Mucosa of descending colon (tissue), 3 donors: ENCODE results near the gene AKR1C1. TPM values are rescaled to one million over a fixed set of nuclear protein-coding genes. Genes with fewer than 3 reads are reported as not detected.
"Not testable (repeated sequence)": the region's sequence is repeated elsewhere in the genome, so short reads cannot be mapped to it uniquely, and the experiment has no call there.

ENCODE experiments used
- ATAC-seq: fragments of 200-7000 bp; cut with Tn5 transposase; one replicate; pipeline ENCODE4 v1.9.1; 2020; ENCODE audit warnings: mild to moderate bottlenecking, moderate library complexity
- DNase-seq, 3 donors: peaks; one replicate each; pipeline ENCODE4 v3.0.0-alpha.2; 2020
- H3K36me3 ChIP-seq: fragments of 200-600 bp; one replicate; pipeline ENCODE4 v1.8.0; 2021; ENCODE audit warnings: low read depth, mild to moderate bottlenecking
- H3K4me1 ChIP-seq: fragments of 200-600 bp; one replicate; pipeline ENCODE4 v1.8.0; 2021; ENCODE audit warnings: low read depth, mild to moderate bottlenecking
- H3K4me3 ChIP-seq: fragments of 200-600 bp; one replicate; pipeline ENCODE4 v1.8.0; 2021; ENCODE audit warnings: mild to moderate bottlenecking
- H3K9me3 ChIP-seq: fragments of 200-600 bp; one replicate; pipeline ENCODE4 v1.8.0; 2021; ENCODE audit warnings: mild to moderate bottlenecking
- CTCF ChIP-seq: fragments of 200-600 bp; IDR thresholded peaks from one replicate; pipeline ENCODE4 v1.8.0; 2022; ENCODE audit warnings: antibody characterized with exemption, mild to moderate bottlenecking
- intact Hi-C, 2 donors: fragments of 100-400 bp; cut with DNase I in 1 of 2; cut with micrococcal nuclease in 1 of 2; formaldehyde crosslinking; loops; one replicate each; pipeline versions ENCODE4 v1.11.0 to v1.11.1; 2022; cut with DNase I, micrococcal nuclease
- long read RNA-seq, 2 donors: library from polyadenylated mRNA; unstranded; transcript quantifications; one replicate each; pipeline ENCODE4 v2.0.0, GENCODE V29; 2019 to 2021
- total RNA-seq, 3 donors: library from RNA; stranded (reverse); fragmentation: NEBNext Ultra II Directional in 2 of 3; extraction: Animal tissue kit (Norgen Biotek cat#: 25700) in 2 of 3; gene quantifications; one replicate each; pipeline versions ENCODE4 v1.2.1 to v1.2.4, GENCODE V29; 2021 to 2023
- donor health status: DM: no; HTN: no; CAD: no; lungs with moderate emphysema.
- donor health status: DM: no; HTN: no; CAD: no.
- donor health status: DM: no; HTN: yes; CAD: no.

AKR1C1 gene
- total RNA-seq: 10 to 100 TPM; 28.4 to 66.9 (median 38.3) TPM
- long read RNA-seq, donor 1, full-length matches to known transcripts: 4 of 6 reads
- long read RNA-seq, donor 1, partial matches to known transcripts: 1 of 6 reads
- long read RNA-seq, donor 1, other reads (novel, unspliced or antisense): 1 of 6 reads
- long read RNA-seq, donor 2, full-length matches to known transcripts: 3 of 8 reads
- long read RNA-seq, donor 2, partial matches to known transcripts: 4 of 8 reads
- long read RNA-seq, donor 2, other reads (novel, unspliced or antisense): 1 of 8 reads

- H3K9me3 ChIP-seq, H3K36me3 ChIP-seq, H3K4me3 ChIP-seq, intact Hi-C loops, H3K4me1 ChIP-seq: not testable (repeated sequence)
- ATAC-seq (peak; percentile 99), DNase-seq (peak in 2 of 3 donors; percentile 31 to 43)
These were observed at the start of gene AKR1C1 for GRCh38 chr10:4962876-4963814. AKR1C1 (plus strand) TSS chr10:4963415; CDS start chr10:4963445, 30 bp downstream.

DNA sequence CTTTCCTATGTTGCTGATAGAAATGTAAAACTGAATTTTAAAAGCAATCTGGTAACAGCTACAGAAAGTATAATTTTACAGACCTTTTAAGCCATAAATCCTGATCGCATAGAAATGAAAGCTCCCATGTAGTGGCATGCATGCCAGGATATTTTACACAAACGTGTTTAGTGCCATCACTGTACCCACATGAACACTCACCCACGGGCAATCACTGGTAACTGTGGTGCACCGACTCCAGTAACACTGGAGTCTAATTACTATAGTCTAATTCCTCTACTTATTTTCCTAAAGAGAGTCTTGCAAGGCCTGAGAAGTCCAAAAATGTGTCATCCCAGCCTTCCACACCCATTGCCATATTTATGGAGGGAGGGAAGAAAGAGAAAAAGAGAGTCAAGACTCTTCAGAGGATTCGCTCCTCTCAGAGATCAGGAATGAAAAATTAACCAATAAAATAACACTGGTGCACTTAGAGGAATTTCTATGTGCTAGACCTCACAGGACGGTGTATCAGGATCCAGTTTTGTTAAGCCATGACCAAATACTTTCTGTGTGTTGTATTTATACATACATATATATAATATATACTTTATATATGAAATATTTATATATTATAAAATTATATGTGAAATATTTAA is 48.9 kb upstream of the AKR1C1 start:
- TF ChIP-seq CTCF: no peak

GRCh38 chr10:4916086-4916716 is 47.0 kb upstream of the AKR1C1 start:
- no peaks in the 10 kb centered on the region for H3K9me3 ChIP-seq
- intact Hi-C loops: no loop called here
- TF ChIP-seq CTCF: no peak
- H3K36me3 ChIP-seq: no peaks in the 10 kb centered on the region
- no peaks in the 10 kb centered on the region for H3K4me1 ChIP-seq
- no peak overlapping the region for H3K4me3 ChIP-seq
- ATAC-seq: no peak
- DNase-seq: no peak

More for the DNA sequence above, 48.9 kb upstream of the AKR1C1 start:
- Histone ChIP-seq H3K4me1 (no peaks in the 10 kb centered on the region), H3K36me3 (no peaks in the 10 kb centered on the region), H3K9me3 (no peaks in the 10 kb centered on the region), H3K4me3 (no peak overlapping the region)
- ATAC-seq: no peak
- intact Hi-C loops: no loop called here
- no peak for DNase-seq

- H3K9me3 ChIP-seq: no peaks in the 10 kb centered on the region
- no peaks in the 10 kb centered on the region for H3K36me3 ChIP-seq
- no peak for DNase-seq
- intact Hi-C loops: no loop called here
- no peak for ATAC-seq
- no peak overlapping the region for H3K4me3 ChIP-seq
- TF ChIP-seq CTCF: no peak
- H3K4me1 ChIP-seq: no peaks in the 10 kb centered on the region
These were observed 45.0 kb upstream of the AKR1C1 start for GRCh38 chr10:4918236-4918635.

- intact Hi-C loops, ATAC-seq, H3K4me1 ChIP-seq, H3K4me3 ChIP-seq, H3K36me3 ChIP-seq, DNase-seq: not testable (repeated sequence)
- H3K9me3 ChIP-seq: peaks cover 11% of the 10 kb centered on the region
These were observed 38.7 kb upstream of the AKR1C1 start for GRCh38 chr10:4924482-4924881.

GRCh38 chr10:4926400-4926799 is 36.8 kb upstream of the AKR1C1 start:
- intact Hi-C loops: no loop called here
- Histone ChIP-seq H3K4me1 (no peaks in the 10 kb centered on the region), H3K36me3 (no peaks in the 10 kb centered on the region), H3K9me3 (peaks cover 11% of the 10 kb centered on the region), H3K4me3 (no peak overlapping the region)
- ATAC-seq (no peak), DNase-seq (no peak)
- TF ChIP-seq CTCF: no peak
